PC-3 (cell line): ENCODE data around the gene WDR46. TPM values are rescaled to one million over a fixed set of nuclear protein-coding genes. Genes with fewer than 3 reads are reported as not detected.

Source experiments
- ATAC-seq: fragments of 200-7000 bp; cut with Tn5 transposase; 2 replicates; pipeline ENCODE4 v1.9.1; 2020; ENCODE audit warnings: mild to moderate bottlenecking, moderate library complexity
- BruUV-seq: library from RNA; stranded (reverse); fragments of 400-500 nt; replicated peaks from 2 replicates; lab custom pipeline; 2021; lab: Mats Ljungman, UMichigan
- CTCF ChIA-PET: fragments of 300-600 bp; sonication (Branson Sonifier 250); formaldehyde crosslinking; loops from one replicate; lab custom pipeline; 2022; ENCODE audit warnings: antibody characterized with exemption; lab: Charles Lee
- POLR2A ChIA-PET: fragments of 300-600 bp; sonication (Branson Sonifier 250); formaldehyde crosslinking; loops from one replicate; lab custom pipeline; 2022; ENCODE audit warnings: antibody characterized with exemption; ENCODE audit not compliant: unreplicated experiment; lab: Charles Lee
- DNase-seq: peaks from one replicate; pipeline ENCODE4 v3.0.0-alpha.2; 2015
- H2AFZ ChIP-seq: fragments of 300-600 bp; sonication (generic); 2 replicates; pipeline ENCODE4 v1.6.0; 2016; ENCODE audit warnings: antibody characterized with exemption, low read length
- H3F3A ChIP-seq: fragments of 300-600 bp; sonication (generic); one replicate; pipeline ENCODE4 v1.6.0; 2017; ENCODE audit warnings: antibody characterized with exemption, low read length, control low read depth, mild to moderate bottlenecking; ENCODE audit not compliant: unreplicated experiment
- H3K27ac ChIP-seq: fragments of 300-600 bp; sonication (generic); 2 replicates; pipeline ENCODE4 v1.5.1; 2016; ENCODE audit warnings: mild to moderate bottlenecking, low read length
- H3K27me3 ChIP-seq: fragments of 300-600 bp; sonication (generic); 2 replicates; pipeline ENCODE4 v1.6.1; 2016; ENCODE audit warnings: low read length, mixed read lengths
- H3K36me3 ChIP-seq: fragments of 300-600 bp; sonication (generic); 2 replicates; pipeline ENCODE4 v1.6.1; 2016; ENCODE audit warnings: low read depth, mixed run types, low read length, mixed read lengths
- H3K4me1 ChIP-seq: fragments of 300-600 bp; sonication (generic); 2 replicates; pipeline ENCODE4 v1.5.1; 2016; ENCODE audit warnings: low read length; ENCODE audit not compliant: insufficient read depth
- H3K4me2 ChIP-seq: fragments of 300-600 bp; sonication (generic); 2 replicates; pipeline ENCODE4 v1.6.0; 2016; ENCODE audit warnings: low read length
- H3K4me3 ChIP-seq: fragments of 300-600 bp; sonication (generic); 2 replicates; pipeline ENCODE4 v1.5.1; 2016; ENCODE audit warnings: mild to moderate bottlenecking, low read length, mixed read lengths
- H3K79me2 ChIP-seq: fragments of 300-600 bp; sonication (generic); 2 replicates; pipeline ENCODE4 v1.6.1; 2017; ENCODE audit warnings: low read length, mixed read lengths
- H3K9ac ChIP-seq: fragments of 300-600 bp; sonication (generic); 2 replicates; pipeline ENCODE4 v1.6.0; 2016; ENCODE audit warnings: mild to moderate bottlenecking, low read length
- H3K9me2 ChIP-seq: fragments of 300-600 bp; sonication (generic); replicated peaks from 2 replicates; pipeline ENCODE4 v1.6.1; 2016; ENCODE audit warnings: mixed run types, low read length, mixed read lengths
- H3K9me3 ChIP-seq: fragments of 300-600 bp; sonication (generic); 2 replicates; pipeline ENCODE4 v1.6.1; 2016; ENCODE audit warnings: low read length, mixed read lengths
- H4K20me1 ChIP-seq: fragments of 300-600 bp; sonication (generic); 2 replicates; pipeline ENCODE4 v1.6.1; 2016; ENCODE audit warnings: low read length, mixed read lengths
- EZH2 ChIP-seq: fragments of 300-600 bp; sonication (generic); IDR thresholded peaks from one replicate; pipeline ENCODE4 v1.6.1; 2017; ENCODE audit warnings: antibody characterized with exemption, mild to moderate bottlenecking, low read length; ENCODE audit not compliant: unreplicated experiment
- EZH2phosphoT487 ChIP-seq: fragments of 300-600 bp; sonication (generic); IDR thresholded peaks from 2 replicates; pipeline ENCODE4 v1.6.1; 2018; ENCODE audit warnings: mild to moderate bottlenecking, antibody characterized with exemption, low read length, borderline replicate concordance
- intact Hi-C: fragments of 100-400 bp; cut with micrococcal nuclease; formaldehyde crosslinking; loops from 2 replicates; pipeline ENCODE4 v1.9.0; 2023
- total RNA-seq: library from RNA; depleted of rRNA; stranded (reverse); fragments of >200 nt; gene quantifications from 2 replicates; pipeline ENCODE4 v1.2.3, GENCODE V29; 2014
- TF ChIP-seq, protein P1 (sequence below): fragments of 300-600 bp; sonication (generic); conservative IDR thresholded peaks from 2 replicates; pipeline ENCODE4 v1.5.1; 2017; ENCODE audit warnings: antibody characterized with exemption, low read depth, mild to moderate bottlenecking, low read length

The WDR46 gene
- total RNA-seq, 1 experiment from 2014 or later = 104 TPM

DNA sequence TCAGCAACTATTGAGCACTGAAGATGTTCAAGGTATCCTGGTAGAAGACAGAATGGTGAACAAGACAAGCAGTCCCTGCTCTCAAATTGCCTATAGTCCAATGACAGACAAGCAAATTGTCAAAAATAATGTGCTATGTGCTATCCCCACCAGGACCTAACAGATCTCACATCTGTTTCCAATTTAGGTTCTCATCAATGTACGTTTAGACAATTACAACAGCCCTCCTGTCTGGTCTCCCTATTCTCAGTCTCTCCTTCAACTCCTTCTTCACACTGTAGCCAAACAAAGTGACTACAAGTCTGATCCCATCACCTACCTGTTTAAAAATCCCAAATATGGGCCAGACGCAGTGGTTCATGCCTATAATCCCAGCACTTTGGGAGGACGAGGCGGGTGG lies 17.3 kb upstream of the WDR46 start:
- H3K9ac ChIP-seq = no peak overlapping the region
- BruUV-seq = no TSS peak
- TF ChIP-seq EZH2 (no peak), EZH2phosphoT487 (no peak)
- TF ChIP-seq, protein P1, sequence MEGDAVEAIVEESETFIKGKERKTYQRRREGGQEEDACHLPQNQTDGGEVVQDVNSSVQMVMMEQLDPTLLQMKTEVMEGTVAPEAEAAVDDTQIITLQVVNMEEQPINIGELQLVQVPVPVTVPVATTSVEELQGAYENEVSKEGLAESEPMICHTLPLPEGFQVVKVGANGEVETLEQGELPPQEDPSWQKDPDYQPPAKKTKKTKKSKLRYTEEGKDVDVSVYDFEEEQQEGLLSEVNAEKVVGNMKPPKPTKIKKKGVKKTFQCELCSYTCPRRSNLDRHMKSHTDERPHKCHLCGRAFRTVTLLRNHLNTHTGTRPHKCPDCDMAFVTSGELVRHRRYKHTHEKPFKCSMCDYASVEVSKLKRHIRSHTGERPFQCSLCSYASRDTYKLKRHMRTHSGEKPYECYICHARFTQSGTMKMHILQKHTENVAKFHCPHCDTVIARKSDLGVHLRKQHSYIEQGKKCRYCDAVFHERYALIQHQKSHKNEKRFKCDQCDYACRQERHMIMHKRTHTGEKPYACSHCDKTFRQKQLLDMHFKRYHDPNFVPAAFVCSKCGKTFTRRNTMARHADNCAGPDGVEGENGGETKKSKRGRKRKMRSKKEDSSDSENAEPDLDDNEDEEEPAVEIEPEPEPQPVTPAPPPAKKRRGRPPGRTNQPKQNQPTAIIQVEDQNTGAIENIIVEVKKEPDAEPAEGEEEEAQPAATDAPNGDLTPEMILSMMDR = no peak
- POLR2A ChIA-PET = no interaction called here
- no peak overlapping the region for H3K4me3 ChIP-seq
- no peaks in the 10 kb centered on the region for H3K4me1 ChIP-seq
- H2AFZ ChIP-seq = no peak overlapping the region
- no peak overlapping the region for H3K4me2 ChIP-seq
- intact Hi-C loops = no loop called here
- H3F3A ChIP-seq = no peaks in the 10 kb centered on the region
- peaks cover 27% of the 10 kb centered on the region for H3K79me2 ChIP-seq
- no peaks in the 10 kb centered on the region for H3K9me2 ChIP-seq
- H4K20me1 ChIP-seq = no peaks in the 10 kb centered on the region
- no peaks in the 10 kb centered on the region for H3K27me3 ChIP-seq
- no peak for ATAC-seq
- H3K27ac ChIP-seq = no peak overlapping the region
- H3K36me3 ChIP-seq = peaks cover 7% of the 10 kb centered on the region
- CTCF ChIA-PET = no interaction called here
- DNase-seq = no peak
- no peaks in the 10 kb centered on the region for H3K9me3 ChIP-seq

DNA sequence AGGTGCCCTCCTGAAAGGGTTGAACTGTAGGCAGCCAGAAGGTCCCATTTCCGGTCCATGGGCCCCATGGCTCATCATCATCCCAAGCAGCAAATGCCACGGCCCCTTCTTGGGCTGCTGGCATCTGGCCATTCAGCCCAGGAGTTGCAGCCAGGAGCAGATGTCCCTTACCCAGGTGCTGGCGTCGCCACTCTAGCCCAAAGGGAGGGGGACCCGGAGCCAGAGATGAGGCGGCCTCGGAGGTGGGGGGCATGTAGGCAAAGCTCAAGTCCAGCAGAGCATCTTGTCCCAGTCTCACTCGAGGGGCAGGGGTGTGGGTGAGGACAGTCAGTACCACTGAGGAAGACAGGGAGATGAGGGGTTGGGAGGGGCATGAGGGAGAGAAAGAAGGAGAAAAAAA lies 16.0 kb upstream of the WDR46 start:
- Histone ChIP-seq H3K4me3 (no peak overlapping the region), H3K79me2 (peaks cover 24% of the 10 kb centered on the region), H3K9me2 (no peaks in the 10 kb centered on the region), H3K9ac (no peak overlapping the region), H3K27me3 (no peaks in the 10 kb centered on the region), H3K4me1 (peaks cover 7% of the 10 kb centered on the region), H3K27ac (no peak overlapping the region), H3F3A (peaks cover 1% of the 10 kb centered on the region), H2AFZ (no peak overlapping the region), H3K9me3 (no peaks in the 10 kb centered on the region), H3K36me3 (peaks cover 7% of the 10 kb centered on the region), H3K4me2 (no peak overlapping the region), H4K20me1 (no peaks in the 10 kb centered on the region)
- TF ChIP-seq EZH2 = no peak
- no peak for TF ChIP-seq EZH2phosphoT487
- TF ChIP-seq, protein P1 = no peak
- no peak for DNase-seq
- no peak for ATAC-seq
- BruUV-seq = no TSS peak
- ChIA-PET POLR2A (no interaction called here), CTCF (no interaction called here)
- intact Hi-C loops = no loop called here

DNA sequence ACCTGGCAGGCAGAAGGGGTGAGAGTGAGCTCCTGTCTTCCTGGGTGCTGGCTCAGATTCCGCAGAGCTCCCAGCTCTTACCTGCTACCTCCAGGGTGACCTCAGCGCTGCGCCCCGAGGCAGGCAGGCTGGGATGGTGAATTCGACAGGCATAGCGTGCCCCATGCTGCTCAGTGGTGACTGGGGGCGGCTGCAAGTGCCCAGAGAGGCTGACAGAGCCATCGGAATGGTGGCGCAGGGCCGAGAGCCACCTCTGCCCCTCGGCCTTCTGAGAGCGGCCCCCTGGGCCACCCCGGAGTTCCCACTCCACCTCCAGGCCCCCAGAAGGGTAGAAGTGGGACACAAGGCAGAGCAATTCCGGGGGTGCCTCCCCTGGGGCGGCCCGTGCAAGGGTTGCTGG lies 15.2 kb upstream of the WDR46 start:
- ChIA-PET CTCF (no interaction called here), POLR2A (interaction anchor here (0.6 kb wide), 1 partner anchor 15 kb away, joined by 3 read pairs; no protein-coding TSS in a partner anchor)
- DNase-seq = no peak
- Histone ChIP-seq H4K20me1 (no peaks in the 10 kb centered on the region), H3K27me3 (no peaks in the 10 kb centered on the region), H3K9me3 (no peaks in the 10 kb centered on the region), H3K27ac (no peak overlapping the region), H3K9ac (no peak overlapping the region), H3K4me2 (no peak overlapping the region), H3K36me3 (peaks cover 7% of the 10 kb centered on the region), H3F3A (peaks cover 3% of the 10 kb centered on the region), H3K79me2 (peaks cover 23% of the 10 kb centered on the region), H3K4me3 (no peak overlapping the region), H3K4me1 (peaks cover 7% of the 10 kb centered on the region), H3K9me2 (no peaks in the 10 kb centered on the region), H2AFZ (no peak overlapping the region)
- TF ChIP-seq EZH2 = no peak
- no peak for TF ChIP-seq EZH2phosphoT487
- TF ChIP-seq, protein P1 = no peak
- no peak for ATAC-seq
- no TSS peak for BruUV-seq
- intact Hi-C loops = no loop called here
